Spleen (tissue), 11 donors: ENCODE measurements around the gene CACNA2D3. TPM values are rescaled to one million over a fixed set of nuclear protein-coding genes. Genes with fewer than 3 reads are reported as not detected.

ENCODE experiments used
- DNase-seq: peaks from one replicate; pipeline ENCODE4 v3.0.0-alpha.2; 2020
- H3K27ac ChIP-seq, 8 donors: fragments of 200-600 bp; sonication (generic) in 7 of 8; 1 replicate in 4 of 8; 2 replicates in 4 of 8; pipeline versions ENCODE4 v1.5.0 to v1.8.0; 2016 to 2021; ENCODE audit warnings: inconsistent platforms in 4 of 8, mild to moderate bottlenecking in 4 of 8, moderate library complexity in 1 of 8
- H3K27me3 ChIP-seq, 7 donors: fragments of 200-600 bp; sonication (generic) in 6 of 7; replicated peaks in 1 of 7; 1 replicate in 4 of 7; 2 replicates in 3 of 7; pipeline versions ENCODE4 v1.5.0 to v1.8.0; 2016 to 2021; ENCODE audit warnings: inconsistent platforms in 3 of 7, mild to moderate bottlenecking in 1 of 7
- H3K36me3 ChIP-seq, 6 donors: fragments of 200-600 bp; sonication (generic) in 5 of 6; 1 replicate in 4 of 6; 2 replicates in 2 of 6; pipeline versions ENCODE4 v1.5.0 to v1.8.0; 2016 to 2021; ENCODE audit warnings: inconsistent platforms in 2 of 6
- H3K4me1 ChIP-seq, 6 donors: fragments of 200-600 bp; sonication (generic) in 5 of 6; 1 replicate in 3 of 6; 2 replicates in 3 of 6; pipeline versions ENCODE4 v1.5.0 to v1.8.0; 2016 to 2021; ENCODE audit warnings: inconsistent platforms in 3 of 6
- H3K4me3 ChIP-seq, 8 donors: fragments of 200-600 bp; sonication (generic) in 7 of 8; 1 replicate in 4 of 8; 2 replicates in 4 of 8; pipeline versions ENCODE4 v1.5.0 to v1.8.0; 2016 to 2021; ENCODE audit warnings: inconsistent platforms in 4 of 8, mild to moderate bottlenecking in 4 of 8, moderate library complexity in 2 of 8
- H3K9me3 ChIP-seq, 8 donors: fragments of 200-600 bp; sonication (generic) in 7 of 8; 1 replicate in 4 of 8; 2 replicates in 4 of 8; pipeline versions ENCODE4 v1.5.0 to v1.8.0; 2016 to 2021; ENCODE audit warnings: inconsistent platforms in 4 of 8
- CTCF ChIP-seq, 11 experiments: fragments of 200-600 bp in 7 of 11; fragments of 450-650 bp in 4 of 11; sonication (generic) in 4 of 11; IDR thresholded peaks in 8 of 11; conservative IDR thresholded peaks in 3 of 11; 1 replicate in 7 of 11; 2 replicates in 4 of 11; pipeline versions ENCODE4 v1.4.0 to v1.8.0; 2016 to 2021; ENCODE audit warnings: antibody characterized with exemption in 11 of 11, inconsistent platforms in 4 of 11, mild to moderate bottlenecking in 1 of 11
- POLR2A ChIP-seq, 3 donors: fragments of 450-650 bp; IDR thresholded peaks; one replicate each; pipeline ENCODE4 v1.5.1; 2017; ENCODE audit warnings: antibody characterized with exemption in 3 of 3, mild to moderate bottlenecking in 1 of 3
- POLR2AphosphoS5 ChIP-seq, 3 donors: sonication (generic); formaldehyde crosslinking; IDR thresholded peaks; one replicate each; pipeline ENCODE4 v1.5.1; 2017; ENCODE audit warnings: antibody characterized with exemption in 3 of 3
- WGBS, 5 donors: extraction: QIAGEN DNeasy Blood & Tissue Kit in 3 of 5; methylation state at CpG; one replicate each; pipeline versions ENCODE4 v1.1.5 to v1.1.7; 2013 to 2018; 5-methylcytosine and 5-hydroxymethylcytosine counted together
- intact Hi-C: fragments of 100-400 bp; cut with DNase I; formaldehyde crosslinking; loops from one replicate; pipeline ENCODE4 v1.15.0; 2023; ENCODE audit warnings: low total_unique reads
- polyA plus RNA-seq, 3 donors: library from polyadenylated mRNA; stranded (reverse); fragments of 200-250 nt; gene quantifications; one replicate each; pipeline ENCODE4 v1.2.1, GENCODE V29; 2013
- total RNA-seq, 7 donors: library from RNA; depleted of rRNA in 3 of 7; stranded (reverse); fragments of >200 nt in 3 of 7; fragmentation: NEBNext Ultra II Directional in 4 of 7; extraction: Animal tissue kit (Norgen Biotek cat#: 25700) in 4 of 7; gene quantifications; one replicate each; pipeline versions ENCODE4 v1.1.0 to v1.2.1, GENCODE V29; 2016 to 2021
- donor health status: healthy with polysubstance abuse.
- donor health status: DM: no; HTN: no; CAD: no; lungs with moderate emphysema.
- donor health status: DM: no; HTN: no; CAD: no.
- donor health status: Bipolar disorder and iron deficiency.
- donor health status: healthy.
- donor health status: DM: no; HTN: no; CAD: no.
- donor health status: DM: yes; HTN: yes; CAD: no.

CACNA2D3 gene
- total and polyA plus RNA-seq, 10 donors = 0.83 to 4.9 (median 2.9) TPM

GRCh38 chr3:54837964-54838363 is 715.6 kb downstream of the CACNA2D3 start:
- 53 to 67% (median 55%) methylated on average over 2 of the region's 2 CpGs for WGBS, 5 donors
- intact Hi-C loops = no loop called here

GRCh38 chr3:54841471-54841870 is 719.1 kb downstream of the CACNA2D3 start:
- TF ChIP-seq POLR2AphosphoS5 (IDR thresholded peaks at IDR 0.05) = no peak
- no peak for TF ChIP-seq CTCF (IDR thresholded peaks at IDR 0.05 in 8 of 11, conservative IDR thresholded peaks at IDR 0.05 in 3 of 11)
- no peak overlapping the region for H3K4me3 ChIP-seq
- intact Hi-C loops = no loop called here
- no peak for DNase-seq
- H3K27me3 ChIP-seq = no peaks in the 10 kb centered on the region
- H3K9me3 ChIP-seq = no peaks in the 10 kb centered on the region
- no peak overlapping the region for H3K27ac ChIP-seq
- H3K4me1 ChIP-seq = no peaks in the 10 kb centered on the region
- WGBS, 5 donors = 62 to 67% (median 65%) methylated on average over 4 of the region's 4 CpGs
- no peaks in the 10 kb centered on the region for H3K36me3 ChIP-seq

More at GRCh38 chr3:54837964-54838363, 715.6 kb downstream of the CACNA2D3 start:
- Histone ChIP-seq H3K36me3 (no peaks in the 10 kb centered on the region), H3K27ac (no peak overlapping the region), H3K4me3 (no peak overlapping the region), H3K9me3 (no peaks in the 10 kb centered on the region), H3K27me3 (no peaks in the 10 kb centered on the region), H3K4me1 (no peaks in the 10 kb centered on the region)
- no peak for DNase-seq
- TF ChIP-seq POLR2A (IDR thresholded peaks at IDR 0.05) (no peak), POLR2AphosphoS5 (IDR thresholded peaks at IDR 0.05) (no peak), CTCF (IDR thresholded peaks at IDR 0.05 in 8 of 11, conservative IDR thresholded peaks at IDR 0.05 in 3 of 11) (no peak)

GRCh38 chr3:54843352-54843751 is 721.0 kb downstream of the CACNA2D3 start:
- no peaks in the 10 kb centered on the region for H3K36me3 ChIP-seq
- DNase-seq = no peak
- H3K27me3 ChIP-seq = no peaks in the 10 kb centered on the region
- intact Hi-C loops = no loop called here
- no peak for TF ChIP-seq POLR2A (IDR thresholded peaks at IDR 0.05)
- H3K27ac ChIP-seq = no peak overlapping the region
- no peak overlapping the region for H3K4me3 ChIP-seq
- H3K4me1 ChIP-seq = no peaks in the 10 kb centered on the region
- 43 to 55% (median 50%) methylated on average over 2 of the region's 2 CpGs for WGBS, 5 donors
- H3K9me3 ChIP-seq = no peaks in the 10 kb centered on the region

GRCh38 chr3:54844211-54844610 is 721.9 kb downstream of the CACNA2D3 start:
- DNase-seq = no peak
- Histone ChIP-seq H3K27ac (no peak overlapping the region), H3K27me3 (no peaks in the 10 kb centered on the region), H3K4me1 (no peaks in the 10 kb centered on the region), H3K4me3 (no peak overlapping the region), H3K36me3 (no peaks in the 10 kb centered on the region), H3K9me3 (no peaks in the 10 kb centered on the region)
- WGBS, 5 donors = 83 to 89% (median 86%) methylated on average over 5 of the region's 5 CpGs
- intact Hi-C loops = no loop called here
- TF ChIP-seq POLR2A (IDR thresholded peaks at IDR 0.05) (no peak), CTCF (IDR thresholded peaks at IDR 0.05 in 8 of 11, conservative IDR thresholded peaks at IDR 0.05 in 3 of 11) (no peak), POLR2AphosphoS5 (IDR thresholded peaks at IDR 0.05) (no peak)

GRCh38 chr3:54845011-54845410 is 722.7 kb downstream of the CACNA2D3 start:
- WGBS, 5 donors = 69 to 84% (median 82%) methylated on average over 4 of the region's 4 CpGs
- no peak for DNase-seq
- TF ChIP-seq CTCF (IDR thresholded peaks at IDR 0.05 in 8 of 11, conservative IDR thresholded peaks at IDR 0.05 in 3 of 11) (no peak), POLR2AphosphoS5 (IDR thresholded peaks at IDR 0.05) (no peak), POLR2A (IDR thresholded peaks at IDR 0.05) (no peak)
- Histone ChIP-seq H3K4me1 (no peaks in the 10 kb centered on the region), H3K9me3 (no peaks in the 10 kb centered on the region), H3K27ac (no peak overlapping the region), H3K27me3 (no peaks in the 10 kb centered on the region), H3K4me3 (no peak overlapping the region), H3K36me3 (no peaks in the 10 kb centered on the region)
- intact Hi-C loops = no loop called here
